GM18858 (cell line): Measurements from ENCODE around the gene DIAPH1.
A peak's percentile ranks its signal among the peaks of the same experiment; 100 is the strongest.

ENCODE experiments used
- ATAC-seq: cut with Tn5 transposase; IDR thresholded peaks from one replicate; pipeline ENCODE4 v1.9.1; 2021; ENCODE audit not compliant: unreplicated experiment

Gene DIAPH1

DNA sequence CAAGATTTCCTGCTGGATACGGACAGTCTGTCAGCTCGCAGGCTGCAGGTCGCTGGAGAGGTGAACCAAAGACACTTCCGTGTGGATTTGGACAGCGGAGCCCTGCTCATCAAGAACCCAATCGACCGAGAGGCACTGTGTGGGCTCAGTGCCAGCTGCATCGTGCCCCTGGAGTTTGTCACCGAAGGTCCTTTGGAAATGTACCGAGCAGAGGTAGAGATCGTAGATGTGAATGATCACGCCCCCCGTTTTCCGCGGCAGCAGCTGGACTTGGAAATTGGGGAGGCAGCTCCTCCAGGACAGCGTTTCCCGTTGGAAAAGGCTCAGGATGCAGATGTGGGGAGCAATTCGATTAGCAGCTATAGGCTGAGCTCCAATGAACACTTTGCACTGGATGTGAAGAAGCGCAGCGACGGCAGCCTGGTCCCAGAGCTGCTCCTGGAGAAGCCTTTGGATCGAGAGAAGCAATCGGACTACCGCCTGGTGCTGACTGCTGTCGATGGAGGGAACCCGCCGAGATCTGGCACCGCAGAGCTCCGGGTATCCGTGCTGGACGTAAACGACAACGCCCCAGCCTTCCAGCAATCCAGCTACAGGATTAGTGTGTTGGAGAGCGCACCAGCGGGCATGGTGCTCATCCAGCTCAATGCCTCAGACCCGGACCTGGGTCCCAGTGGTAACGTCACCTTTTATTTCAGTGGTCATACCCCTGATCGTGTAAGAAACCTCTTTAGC is 133.3 kb downstream of the DIAPH1 start:
- ATAC-seq, result no peak

DNA sequence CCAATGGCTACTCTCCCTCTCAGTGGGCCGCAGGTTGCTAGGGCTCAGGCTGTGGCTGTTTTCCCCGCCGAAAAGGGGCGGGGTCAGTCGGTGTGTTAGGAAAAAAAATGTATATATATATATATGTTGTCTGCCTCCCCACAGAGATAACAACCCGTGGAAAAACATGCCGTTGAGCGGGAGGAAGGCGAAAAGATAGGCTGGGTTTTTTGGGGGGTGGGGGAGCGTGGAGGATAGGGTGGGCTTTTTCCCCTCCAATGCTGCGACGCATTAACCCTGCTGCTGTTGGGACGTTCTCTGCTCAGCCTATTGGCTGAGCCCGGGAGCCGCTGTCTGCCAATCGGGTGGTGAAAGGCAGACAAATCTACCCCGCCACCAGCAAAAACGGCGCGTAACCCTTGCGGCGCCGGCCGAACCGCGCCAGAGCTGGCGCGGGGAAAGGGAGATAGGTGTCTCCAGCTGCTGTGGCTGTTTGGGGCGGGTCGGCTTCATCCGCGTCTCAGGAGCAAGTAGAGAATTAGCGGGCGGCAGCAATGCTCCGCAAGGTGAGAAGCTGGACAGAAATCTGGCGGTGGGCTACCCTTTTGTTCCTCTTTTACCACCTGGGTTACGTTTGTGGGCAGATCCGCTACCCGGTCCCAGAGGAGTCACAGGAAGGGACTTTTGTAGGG is 134.0 kb downstream of the DIAPH1 start, which contains the start of gene PCDHGC4:
Gene PCDHGC4, plus strand, starts transcription at position 390 of the 671 bp plus-strand sequence. Its CDS starts 144 bp downstream, at position 534.
- ATAC-seq, result no peak

DNA sequence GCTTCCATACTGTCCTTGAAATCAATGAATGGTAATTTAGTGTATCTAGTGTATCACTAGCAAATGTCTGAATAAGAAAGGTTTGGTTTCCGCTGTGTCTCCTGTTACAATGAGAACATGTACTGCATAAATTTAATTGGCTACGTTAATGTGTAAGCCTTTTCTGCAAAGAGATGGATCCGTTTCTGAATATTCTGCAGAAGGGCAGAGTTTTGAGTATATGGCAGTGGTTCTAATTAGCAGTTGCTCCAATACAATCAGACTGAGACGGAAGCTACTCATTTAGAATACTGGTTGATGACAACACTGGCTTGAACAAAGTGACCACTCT is 134.5 kb downstream of the DIAPH1 start:
- no peak for ATAC-seq

DNA sequence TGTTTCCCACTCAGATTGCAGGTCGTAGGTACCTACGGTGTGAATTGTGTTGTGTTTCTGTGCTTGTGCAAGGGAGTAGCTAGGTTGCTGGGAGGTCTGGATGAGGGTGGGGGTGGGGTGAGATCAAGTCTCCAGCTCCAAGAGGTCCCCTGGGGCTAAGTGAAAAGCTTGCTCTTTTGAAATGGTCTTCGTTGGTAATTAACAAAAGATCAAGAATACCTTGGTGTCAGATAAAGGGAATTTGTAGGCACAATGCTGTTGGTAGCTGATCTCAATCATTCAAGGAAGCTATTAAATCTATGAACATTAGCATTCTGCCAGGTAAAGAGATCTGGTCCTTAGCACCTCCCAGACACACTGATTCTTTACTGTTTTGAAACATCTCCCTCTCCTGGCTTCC is 134.9 kb downstream of the DIAPH1 start:
- ATAC-seq, result no peak

DNA sequence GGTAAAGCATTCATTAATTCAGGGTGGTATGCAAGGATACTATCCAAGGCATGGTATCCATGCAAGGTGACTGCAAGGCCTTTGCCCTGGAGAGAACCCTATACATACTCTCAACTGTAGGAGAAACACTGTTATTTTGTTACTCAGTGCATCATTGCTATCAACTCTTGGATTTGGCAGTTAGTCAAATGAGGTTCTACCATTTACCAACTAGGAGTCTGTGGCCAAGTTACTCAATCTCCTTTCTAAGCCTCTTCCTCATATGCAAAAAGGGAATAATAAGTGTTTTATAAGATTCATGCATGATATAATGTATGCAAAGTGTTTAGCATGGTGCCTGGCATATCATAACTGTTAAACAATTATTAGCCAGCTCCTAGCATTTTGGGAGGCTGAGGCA is 139.0 kb downstream of the DIAPH1 start:
- ATAC-seq, result no peak

DNA sequence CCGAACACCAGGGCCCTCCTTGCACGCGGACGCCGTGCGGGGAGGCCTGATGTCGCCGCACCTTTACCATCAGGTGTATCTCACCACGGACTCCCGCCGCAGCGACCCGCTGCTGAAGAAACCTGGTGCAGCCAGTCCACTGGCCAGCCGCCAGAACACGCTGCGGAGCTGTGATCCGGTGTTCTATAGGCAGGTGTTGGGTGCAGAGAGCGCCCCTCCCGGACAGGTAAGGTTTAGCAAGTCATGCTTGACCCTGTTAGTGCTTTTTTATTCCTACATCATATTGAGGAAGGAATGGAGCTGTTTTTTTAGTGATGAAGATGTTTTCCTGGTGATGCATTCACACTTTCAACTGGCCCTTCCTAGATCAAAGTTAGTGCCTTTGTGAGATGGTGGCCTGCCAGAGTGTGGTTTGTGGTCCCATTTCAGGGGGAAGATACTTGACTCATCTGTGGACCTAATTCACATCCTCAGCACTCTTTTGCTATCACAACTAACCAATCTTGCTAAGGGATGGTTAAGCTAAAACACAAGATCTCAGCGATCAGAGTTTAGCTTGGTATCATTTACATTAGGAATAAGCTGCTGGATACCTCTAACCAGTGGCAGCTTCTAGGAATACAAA is 140.4 kb downstream of the DIAPH1 start:
- ATAC-seq, result no peak

DNA sequence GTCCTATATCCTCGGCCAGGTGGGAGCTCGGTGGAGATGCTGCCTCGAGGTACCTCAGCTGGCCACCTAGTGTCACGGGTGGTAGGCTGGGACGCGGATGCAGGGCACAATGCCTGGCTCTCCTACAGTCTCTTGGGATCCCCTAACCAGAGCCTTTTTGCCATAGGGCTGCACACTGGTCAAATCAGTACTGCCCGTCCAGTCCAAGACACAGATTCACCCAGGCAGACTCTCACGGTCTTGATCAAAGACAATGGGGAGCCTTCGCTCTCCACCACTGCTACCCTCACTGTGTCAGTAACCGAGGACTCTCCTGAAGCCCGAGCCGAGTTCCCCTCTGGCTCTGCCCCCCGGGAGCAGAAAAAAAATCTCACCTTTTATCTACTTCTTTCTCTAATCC is 141.0 kb downstream of the DIAPH1 start:
- no peak for ATAC-seq

DNA sequence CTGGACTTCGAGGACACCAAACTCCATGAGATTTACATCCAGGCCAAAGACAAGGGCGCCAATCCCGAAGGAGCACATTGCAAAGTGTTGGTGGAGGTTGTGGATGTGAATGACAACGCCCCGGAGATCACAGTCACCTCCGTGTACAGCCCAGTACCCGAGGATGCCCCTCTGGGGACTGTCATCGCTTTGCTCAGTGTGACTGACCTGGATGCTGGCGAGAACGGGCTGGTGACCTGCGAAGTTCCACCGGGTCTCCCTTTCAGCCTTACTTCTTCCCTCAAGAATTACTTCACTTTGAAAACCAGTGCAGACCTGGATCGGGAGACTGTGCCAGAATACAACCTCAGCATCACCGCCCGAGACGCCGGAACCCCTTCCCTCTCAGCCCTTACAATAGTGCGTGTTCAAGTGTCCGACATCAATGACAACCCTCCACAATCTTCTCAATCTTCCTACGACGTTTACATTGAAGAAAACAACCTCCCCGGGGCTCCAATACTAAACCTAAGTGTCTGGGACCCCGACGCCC is 141.7 kb downstream of the DIAPH1 start:
- ATAC-seq, result no peak

DNA sequence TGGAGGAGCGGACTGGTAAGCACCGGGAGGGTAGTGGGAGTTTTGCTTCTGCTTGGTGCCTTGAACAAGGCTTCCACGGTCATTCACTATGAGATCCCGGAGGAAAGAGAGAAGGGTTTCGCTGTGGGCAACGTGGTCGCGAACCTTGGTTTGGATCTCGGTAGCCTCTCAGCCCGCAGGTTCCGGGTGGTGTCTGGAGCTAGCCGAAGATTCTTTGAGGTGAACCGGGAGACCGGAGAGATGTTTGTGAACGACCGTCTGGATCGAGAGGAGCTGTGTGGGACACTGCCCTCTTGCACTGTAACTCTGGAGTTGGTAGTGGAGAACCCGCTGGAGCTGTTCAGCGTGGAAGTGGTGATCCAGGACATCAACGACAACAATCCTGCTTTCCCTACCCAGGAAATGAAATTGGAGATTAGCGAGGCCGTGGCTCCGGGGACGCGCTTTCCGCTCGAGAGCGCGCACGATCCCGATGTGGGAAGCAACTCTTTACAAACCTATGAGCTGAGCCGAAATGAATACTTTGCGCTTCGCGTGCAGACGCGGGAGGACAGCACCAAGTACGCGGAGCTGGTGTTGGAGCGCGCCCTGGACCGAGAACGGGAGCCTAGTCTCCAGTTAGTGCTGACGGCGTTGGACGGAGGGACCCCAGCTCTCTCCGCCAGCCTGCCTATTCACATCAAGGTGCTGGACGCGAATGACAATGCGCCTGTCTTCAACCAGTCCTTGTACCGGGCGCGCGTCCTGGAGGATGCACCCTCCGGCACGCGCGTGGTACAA is 142.5 kb downstream of the DIAPH1 start:
- ATAC-seq, result peak; percentile 2

DNA sequence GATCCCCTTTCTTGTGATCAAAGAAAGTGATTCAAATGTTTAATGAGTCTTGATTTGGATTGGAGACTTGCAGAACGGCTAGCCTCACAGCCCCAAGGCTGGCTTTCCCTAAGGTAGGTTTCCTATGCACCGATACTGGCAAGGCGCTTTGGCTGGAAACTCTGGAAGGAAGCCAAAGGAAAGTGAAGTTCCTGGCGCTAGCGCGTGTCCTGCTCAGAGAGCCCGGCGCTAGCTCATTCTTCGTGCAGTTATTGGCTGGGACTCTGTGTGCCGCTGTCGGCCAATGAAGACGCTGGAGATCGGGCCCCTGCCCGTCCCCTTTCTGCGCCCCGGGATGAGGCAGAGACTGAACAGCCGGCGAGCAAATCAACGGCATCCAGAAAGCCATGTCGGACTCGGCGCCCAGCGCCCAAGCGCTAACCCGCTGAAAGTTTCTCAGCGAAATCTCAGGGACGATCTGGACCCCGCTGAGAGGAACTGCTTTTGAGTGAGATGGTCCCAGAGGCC is 143.1 kb downstream of the DIAPH1 start, which contains the start of gene PCDHGC3:
Gene PCDHGC3, plus strand, starts transcription at position 342 of the 507 bp plus-strand sequence. Its CDS starts 151 bp downstream, at position 493.
- ATAC-seq, result peak; percentile 97

DNA sequence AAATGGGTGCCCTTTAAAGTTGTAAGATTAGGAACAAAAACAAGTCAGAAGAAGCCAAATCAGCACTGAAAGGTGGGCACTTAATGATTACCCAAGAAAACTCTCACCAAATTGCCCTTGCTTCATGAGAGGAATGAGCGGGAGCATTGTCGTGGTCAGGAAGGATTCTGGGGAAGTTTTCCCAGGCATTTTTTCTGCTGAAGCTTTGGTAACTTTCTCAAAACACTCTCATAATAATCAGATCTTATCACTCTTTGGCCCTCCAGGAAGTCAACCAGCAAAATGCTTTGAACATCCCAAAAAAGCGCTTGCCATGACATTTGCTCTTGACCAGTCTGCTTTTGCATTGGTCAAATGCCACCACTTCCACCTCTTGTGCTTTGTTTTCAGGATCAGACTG is 153.4 kb downstream of the DIAPH1 start:
- no peak for ATAC-seq
